Neural progenitor cell (in vitro differentiated cells): Measurements from ENCODE around the gene PLEKHO2.

Source experiments
- EZH2 ChIP-seq: fragments of 200-600 bp; sonication (generic); IDR thresholded peaks from 2 replicates; pipeline ENCODE4 v1.6.1; 2017; ENCODE audit warnings: antibody characterized with exemption, mild to moderate bottlenecking, moderate library complexity
- EZH2phosphoT487 ChIP-seq: fragments of 200-600 bp; sonication (generic); IDR thresholded peaks from 2 replicates; pipeline ENCODE4 v1.6.1; 2017; ENCODE audit warnings: antibody characterized with exemption
- TF ChIP-seq, protein P1 (sequence below): fragments of 200-600 bp; sonication (generic); IDR thresholded peaks from 2 replicates; pipeline ENCODE4 v1.5.1; 2017; ENCODE audit warnings: antibody characterized with exemption, mild to moderate bottlenecking

- TF ChIP-seq, protein P1, sequence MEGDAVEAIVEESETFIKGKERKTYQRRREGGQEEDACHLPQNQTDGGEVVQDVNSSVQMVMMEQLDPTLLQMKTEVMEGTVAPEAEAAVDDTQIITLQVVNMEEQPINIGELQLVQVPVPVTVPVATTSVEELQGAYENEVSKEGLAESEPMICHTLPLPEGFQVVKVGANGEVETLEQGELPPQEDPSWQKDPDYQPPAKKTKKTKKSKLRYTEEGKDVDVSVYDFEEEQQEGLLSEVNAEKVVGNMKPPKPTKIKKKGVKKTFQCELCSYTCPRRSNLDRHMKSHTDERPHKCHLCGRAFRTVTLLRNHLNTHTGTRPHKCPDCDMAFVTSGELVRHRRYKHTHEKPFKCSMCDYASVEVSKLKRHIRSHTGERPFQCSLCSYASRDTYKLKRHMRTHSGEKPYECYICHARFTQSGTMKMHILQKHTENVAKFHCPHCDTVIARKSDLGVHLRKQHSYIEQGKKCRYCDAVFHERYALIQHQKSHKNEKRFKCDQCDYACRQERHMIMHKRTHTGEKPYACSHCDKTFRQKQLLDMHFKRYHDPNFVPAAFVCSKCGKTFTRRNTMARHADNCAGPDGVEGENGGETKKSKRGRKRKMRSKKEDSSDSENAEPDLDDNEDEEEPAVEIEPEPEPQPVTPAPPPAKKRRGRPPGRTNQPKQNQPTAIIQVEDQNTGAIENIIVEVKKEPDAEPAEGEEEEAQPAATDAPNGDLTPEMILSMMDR, result no peak
- no peak for TF ChIP-seq EZH2
- TF ChIP-seq EZH2phosphoT487, result no peak
These were observed 5.3 kb downstream of the PLEKHO2 start for GRCh38 chr15:64847016-64847415.
